Activated T-helper 17 cell treated with anti-CD3 and anti-CD28 coated beads, Interleukin-2, amount 50 U/mL, for 72 hours (primary cell): ENCODE measurements around the gene CKAP4. TPM values are rescaled to one million over a fixed set of nuclear protein-coding genes. Genes with fewer than 3 reads are reported as not detected.

Source experiments
- ATAC-seq: fragments of 150-1000 bp; cut with Tn5 transposase; replicated peaks from 2 replicates; pipeline ENCODE4 v1.10.0; 2021; ENCODE audit warnings: mild to moderate bottlenecking, moderate library complexity
- H3K27ac Mint-ChIP-seq: one replicate; pipeline ENCODE4 v1.8.0; 2022; ENCODE audit warnings: mixed read lengths
- H3K27me3 Mint-ChIP-seq: one replicate; pipeline ENCODE4 v1.8.0; 2022; ENCODE audit warnings: mixed read lengths
- H3K36me3 Mint-ChIP-seq: one replicate; pipeline ENCODE4 v1.8.0; 2022; ENCODE audit warnings: low read depth, mild to moderate bottlenecking, mixed read lengths
- H3K4me1 Mint-ChIP-seq: one replicate; pipeline ENCODE4 v1.8.0; 2022; ENCODE audit warnings: mixed read lengths
- H3K4me3 Mint-ChIP-seq: one replicate; pipeline ENCODE4 v1.8.0; 2022; ENCODE audit warnings: mild to moderate bottlenecking, mixed read lengths
- H3K9me3 Mint-ChIP-seq: one replicate; pipeline ENCODE4 v1.8.0; 2022; ENCODE audit warnings: mixed read lengths
- total RNA-seq, 2 donors: library from RNA; stranded (reverse); gene quantifications; one replicate each; pipeline ENCODE4 v1.2.3, GENCODE V29; 2022

CKAP4 gene
- total RNA-seq, 2 donors from 2014 or later: 3.6 to 3.8 TPM

GRCh38 chr12:106258226-106258625, 10.4 kb upstream of the CKAP4 start:
- H3K36me3 Mint-ChIP-seq: no peaks in the 10 kb centered on the region
- no peaks in the 10 kb centered on the region for H3K4me1 Mint-ChIP-seq
- H3K27me3 Mint-ChIP-seq: no peaks in the 10 kb centered on the region
- H3K4me3 Mint-ChIP-seq: no peak overlapping the region
- H3K27ac Mint-ChIP-seq: no peak overlapping the region
- ATAC-seq: no peak
- no peaks in the 10 kb centered on the region for H3K9me3 Mint-ChIP-seq

- Mint-ChIP-seq H3K36me3 (no peaks in the 10 kb centered on the region), H3K27me3 (no peaks in the 10 kb centered on the region), H3K4me1 (no peaks in the 10 kb centered on the region), H3K27ac (no peak overlapping the region), H3K9me3 (no peaks in the 10 kb centered on the region), H3K4me3 (no peak overlapping the region)
- no peak for ATAC-seq
Measured at GRCh38 chr12:106256524-106256923, 8.7 kb upstream of the CKAP4 start.

- no peak overlapping the region for H3K27ac Mint-ChIP-seq
- H3K9me3 Mint-ChIP-seq: no peaks in the 10 kb centered on the region
- ATAC-seq: no peak
- no peak overlapping the region for H3K4me3 Mint-ChIP-seq
- H3K36me3 Mint-ChIP-seq: no peaks in the 10 kb centered on the region
- no peaks in the 10 kb centered on the region for H3K27me3 Mint-ChIP-seq
- no peaks in the 10 kb centered on the region for H3K4me1 Mint-ChIP-seq
Measured at GRCh38 chr12:106255952-106256351, 8.1 kb upstream of the CKAP4 start.

DNA sequence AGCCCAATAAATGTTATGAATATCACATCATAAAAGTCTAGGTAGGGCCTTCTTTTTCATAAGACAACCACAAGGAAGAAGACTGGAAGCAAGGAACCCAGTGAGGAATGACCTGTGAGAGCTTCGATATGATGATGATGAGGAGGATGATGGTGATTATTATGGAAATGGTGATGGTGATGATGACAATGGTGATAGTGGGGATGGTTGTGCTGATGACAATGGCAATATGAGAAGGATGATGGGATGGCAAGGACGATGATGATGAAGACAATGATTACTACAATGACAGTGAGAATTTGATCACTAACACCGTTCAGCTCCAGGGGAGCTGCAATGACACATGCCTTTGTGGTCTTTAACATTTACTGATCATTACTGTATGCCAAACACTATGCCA, 7.7 kb upstream of the CKAP4 start:
- Mint-ChIP-seq H3K4me3 (no peak overlapping the region), H3K27me3 (no peaks in the 10 kb centered on the region), H3K27ac (no peak overlapping the region), H3K36me3 (no peaks in the 10 kb centered on the region), H3K4me1 (no peaks in the 10 kb centered on the region), H3K9me3 (no peaks in the 10 kb centered on the region)
- no peak for ATAC-seq

- no peaks in the 10 kb centered on the region for H3K9me3 Mint-ChIP-seq
- no peak for ATAC-seq
- no peak overlapping the region for H3K27ac Mint-ChIP-seq
- no peaks in the 10 kb centered on the region for H3K27me3 Mint-ChIP-seq
- H3K4me3 Mint-ChIP-seq: no peak overlapping the region
- no peaks in the 10 kb centered on the region for H3K36me3 Mint-ChIP-seq
- H3K4me1 Mint-ChIP-seq: peaks cover under 1% of the 10 kb centered on the region
Measured at GRCh38 chr12:106254724-106255123, 6.9 kb upstream of the CKAP4 start.

DNA sequence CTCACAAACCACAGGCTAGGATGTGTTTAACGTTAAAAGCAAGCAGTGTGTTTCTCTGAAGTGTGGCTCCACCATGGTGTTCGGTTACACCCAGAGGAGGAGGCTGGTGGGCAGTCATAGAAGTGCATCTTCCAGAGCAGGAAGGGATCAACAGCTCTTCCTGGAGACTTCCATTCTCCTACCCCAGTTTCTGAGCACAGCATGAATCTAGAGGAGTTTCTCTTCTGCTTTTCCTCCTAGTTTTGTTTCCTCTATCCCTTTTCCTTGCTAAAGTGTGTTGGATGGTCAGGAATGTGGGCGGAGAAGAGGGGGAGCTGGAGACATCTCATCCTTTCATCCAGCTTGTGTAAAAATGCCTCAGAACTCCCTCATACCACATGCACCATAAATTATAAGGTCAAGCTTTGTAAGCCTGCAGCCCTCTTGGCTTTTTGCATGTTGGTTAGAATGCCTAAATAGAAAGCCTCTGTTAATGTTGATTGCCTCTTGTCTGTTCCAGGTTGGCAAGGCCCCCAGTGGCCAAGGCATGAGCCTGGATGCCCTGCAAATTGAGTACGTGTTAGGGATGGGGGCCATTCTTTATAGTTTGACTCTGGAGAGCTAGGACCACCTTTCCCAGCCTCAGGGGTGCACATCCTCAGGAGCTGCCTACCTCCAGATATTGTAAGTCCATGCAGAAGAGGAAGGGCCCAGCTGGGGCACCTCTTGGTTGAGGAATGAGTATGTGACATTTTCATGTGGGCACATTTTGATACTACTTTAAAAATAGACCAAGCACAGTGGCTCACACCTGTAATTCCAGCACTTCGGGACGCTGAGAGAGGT, 4.0 kb upstream of the CKAP4 start:
- Mint-ChIP-seq H3K4me3 (no peak overlapping the region), H3K9me3 (no peaks in the 10 kb centered on the region), H3K4me1 (peaks cover 3% of the 10 kb centered on the region), H3K27ac (no peak overlapping the region), H3K36me3 (no peaks in the 10 kb centered on the region), H3K27me3 (no peaks in the 10 kb centered on the region)
- no peak for ATAC-seq

DNA sequence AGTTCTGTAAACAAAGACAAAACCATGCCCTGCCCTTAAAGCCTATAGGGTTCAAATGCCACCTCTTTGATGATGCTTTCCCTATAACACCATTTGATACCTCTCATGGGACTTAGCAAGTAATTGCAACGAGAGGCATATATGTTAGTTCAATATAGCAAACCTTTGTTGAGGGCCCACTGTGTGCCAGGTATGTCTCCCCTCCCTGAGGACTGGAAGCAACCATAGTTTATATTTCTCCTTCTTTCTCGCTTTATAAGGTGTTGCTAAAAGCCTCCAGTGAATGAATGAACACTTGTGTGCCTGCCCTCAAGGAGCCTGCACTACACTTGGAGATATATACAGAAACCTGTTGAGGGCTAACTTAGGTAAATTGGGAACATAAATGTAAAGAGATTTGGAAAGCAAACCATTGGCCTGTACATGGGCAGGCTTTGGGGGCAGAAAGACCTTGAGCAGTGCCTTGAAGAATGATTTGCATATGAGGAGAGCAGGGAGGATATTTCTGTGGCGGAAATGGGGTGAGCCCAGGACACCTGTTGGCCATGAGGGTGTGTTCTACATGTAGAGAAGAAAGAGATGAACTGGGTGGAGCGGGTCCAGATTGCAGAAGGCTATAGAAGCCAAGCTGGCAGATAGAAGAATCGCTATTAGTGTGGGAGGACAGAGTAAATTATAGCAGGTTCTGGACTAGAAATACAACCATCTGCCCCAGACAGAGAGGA, 1.8 kb upstream of the CKAP4 start:
- Mint-ChIP-seq H3K27me3 (no peaks in the 10 kb centered on the region), H3K4me1 (peaks cover 8% of the 10 kb centered on the region), H3K36me3 (no peaks in the 10 kb centered on the region), H3K27ac (no peak overlapping the region), H3K9me3 (no peaks in the 10 kb centered on the region), H3K4me3 (peak overlapping the region; percentile 65)
- no peak for ATAC-seq

DNA sequence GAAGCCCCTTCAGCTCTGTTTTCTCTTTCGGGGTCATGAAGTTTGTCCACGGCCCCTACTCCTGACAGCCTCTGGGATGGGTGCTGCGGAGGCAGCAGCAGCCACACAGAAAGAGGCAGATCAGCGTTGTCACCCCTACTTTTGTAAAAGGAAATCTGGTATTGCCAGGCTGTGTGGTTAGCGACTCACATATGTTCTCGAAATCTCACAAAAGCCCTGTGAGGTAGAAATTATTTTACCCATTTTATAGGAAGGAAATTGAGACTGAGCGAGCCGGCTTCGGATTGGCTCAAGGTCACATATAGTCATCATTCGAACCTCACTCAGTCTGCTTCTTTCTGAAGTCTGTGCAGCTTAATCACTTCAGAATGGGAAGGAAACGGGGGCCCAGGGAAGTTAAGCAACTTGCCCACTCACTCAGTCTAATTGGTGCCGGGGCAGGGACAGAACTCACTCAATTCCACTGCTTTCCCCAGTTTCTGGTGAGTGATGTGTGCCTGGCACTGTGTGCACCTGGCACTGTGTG, 1.1 kb upstream of the CKAP4 start:
- peak; percentile 47 for ATAC-seq
- no peaks in the 10 kb centered on the region for H3K9me3 Mint-ChIP-seq
- H3K4me3 Mint-ChIP-seq: peak overlapping the region; percentile 65
- H3K36me3 Mint-ChIP-seq: no peaks in the 10 kb centered on the region
- H3K27ac Mint-ChIP-seq: peak overlapping the region; percentile 33
- H3K4me1 Mint-ChIP-seq: peaks cover 8% of the 10 kb centered on the region
- H3K27me3 Mint-ChIP-seq: no peaks in the 10 kb centered on the region

DNA sequence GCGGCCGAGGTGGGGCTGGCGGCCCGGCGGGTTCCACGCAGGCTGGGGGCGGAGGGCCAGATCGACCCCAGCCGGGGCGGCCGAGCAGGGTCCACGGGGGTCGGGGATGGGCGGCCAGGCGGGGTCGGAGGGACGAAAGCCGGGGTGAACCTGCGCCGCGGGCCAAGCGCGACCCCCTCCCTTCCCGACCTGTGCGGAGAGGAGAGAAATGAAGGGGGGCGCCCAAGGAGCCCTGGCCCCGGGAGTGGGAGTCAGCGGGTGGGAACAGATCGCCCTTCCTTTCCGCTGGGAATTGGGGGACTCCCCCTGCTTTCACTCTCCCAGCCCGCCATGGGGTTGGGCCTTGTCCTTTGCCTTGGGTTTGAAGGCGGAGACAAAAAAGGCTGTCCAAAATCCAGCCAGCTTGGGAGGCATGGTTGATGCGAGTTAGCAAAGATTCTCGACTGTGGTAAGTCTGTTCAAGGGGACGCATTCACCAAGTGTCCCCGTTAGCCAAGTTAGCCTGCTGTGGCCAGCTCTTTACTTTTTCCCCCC, 559 bp upstream of the CKAP4 start:
- H3K27ac Mint-ChIP-seq: peak overlapping the region; percentile 33
- H3K27me3 Mint-ChIP-seq: no peaks in the 10 kb centered on the region
- H3K36me3 Mint-ChIP-seq: no peaks in the 10 kb centered on the region
- ATAC-seq: peak; percentile 22
- no peaks in the 10 kb centered on the region for H3K9me3 Mint-ChIP-seq
- H3K4me1 Mint-ChIP-seq: peaks cover 9% of the 10 kb centered on the region
- H3K4me3 Mint-ChIP-seq: peak overlapping the region; percentile 65

DNA sequence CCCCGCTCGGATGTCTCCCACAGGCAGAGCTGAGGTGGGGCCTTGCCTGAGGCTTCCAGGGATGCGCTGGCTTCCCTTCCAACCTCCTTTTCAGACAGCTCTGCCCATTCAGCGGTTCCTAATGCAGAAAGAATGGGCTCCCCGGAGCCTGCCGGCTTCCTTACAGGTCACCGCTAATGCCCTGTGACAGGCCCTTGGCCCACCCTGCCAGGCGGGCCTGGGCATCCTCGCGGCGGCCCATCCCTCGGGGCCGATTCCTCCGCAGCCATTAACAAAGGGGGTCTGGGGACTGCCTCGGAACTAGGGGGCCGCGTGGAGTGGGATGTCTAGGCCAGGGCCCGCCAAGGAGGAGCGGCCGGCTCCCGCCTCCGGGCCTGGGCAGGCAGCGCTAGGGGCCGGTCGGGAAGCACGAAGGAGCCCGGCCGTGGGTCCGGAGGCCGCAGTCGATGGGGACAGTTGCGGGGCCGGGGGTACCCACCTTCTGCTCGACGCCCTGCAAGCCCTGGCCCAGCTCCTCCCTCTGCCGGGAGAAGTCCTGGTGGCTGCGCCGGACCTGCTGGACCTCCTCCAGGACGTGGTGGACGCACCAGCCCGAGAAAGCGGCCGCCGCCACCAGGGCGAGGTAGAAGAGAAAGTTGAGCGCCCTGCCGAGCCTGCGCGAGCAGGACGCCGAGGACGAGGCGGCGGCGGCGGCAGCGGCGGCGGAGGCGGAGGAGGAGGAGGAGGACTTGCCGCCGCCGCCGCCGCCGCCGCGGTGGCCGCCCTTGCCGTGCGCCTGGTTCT, 738 bp downstream of the CKAP4 start:
- Mint-ChIP-seq H3K4me1 (peaks cover 13% of the 10 kb centered on the region), H3K9me3 (no peaks in the 10 kb centered on the region), H3K27me3 (no peaks in the 10 kb centered on the region), H3K27ac (peak overlapping the region; percentile 28), H3K4me3 (peak overlapping the region; percentile 66), H3K36me3 (no peaks in the 10 kb centered on the region)
- peak; percentile 62 for ATAC-seq

- Mint-ChIP-seq H3K9me3 (no peaks in the 10 kb centered on the region), H3K27me3 (no peaks in the 10 kb centered on the region), H3K27ac (no peak overlapping the region), H3K4me1 (peaks cover 13% of the 10 kb centered on the region), H3K4me3 (peak overlapping the region; percentile 66), H3K36me3 (no peaks in the 10 kb centered on the region)
- ATAC-seq: no peak
Measured at GRCh38 chr12:106245767-106246166, 2.1 kb downstream of the CKAP4 start.

DNA sequence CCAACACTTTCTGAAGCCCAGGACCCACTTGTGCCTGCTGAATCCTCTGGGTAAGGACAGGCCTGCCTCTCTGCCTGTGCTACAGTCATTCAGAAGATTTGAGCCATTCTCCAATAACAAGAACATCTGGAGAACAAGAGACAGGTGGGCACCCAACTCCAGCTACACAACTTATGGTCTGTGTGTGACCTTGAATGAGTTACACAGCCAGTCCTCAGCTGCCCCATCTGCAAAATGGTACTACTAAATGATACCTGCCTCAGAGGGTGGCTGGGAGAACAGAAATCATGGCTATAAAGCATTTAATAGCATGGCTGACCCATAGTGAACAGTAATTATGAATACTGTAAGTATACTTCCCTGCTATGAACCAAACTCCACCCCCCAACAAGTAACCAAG, 4.2 kb downstream of the CKAP4 start:
- H3K27me3 Mint-ChIP-seq: no peaks in the 10 kb centered on the region

GRCh38 chr12:106240821-106241220, 7.0 kb downstream of the CKAP4 start:
- Mint-ChIP-seq H3K27me3 (no peaks in the 10 kb centered on the region), H3K4me3 (no peak overlapping the region), H3K4me1 (peaks cover 10% of the 10 kb centered on the region), H3K27ac (no peak overlapping the region), H3K36me3 (peaks cover 25% of the 10 kb centered on the region), H3K9me3 (no peaks in the 10 kb centered on the region)
- no peak for ATAC-seq

More for the DNA sequence above, 4.2 kb downstream of the CKAP4 start:
- ATAC-seq: no peak
- H3K27ac Mint-ChIP-seq: no peak overlapping the region
- no peaks in the 10 kb centered on the region for H3K9me3 Mint-ChIP-seq
- peaks cover 10% of the 10 kb centered on the region for H3K4me1 Mint-ChIP-seq
- H3K36me3 Mint-ChIP-seq: peaks cover 17% of the 10 kb centered on the region
- H3K4me3 Mint-ChIP-seq: no peak overlapping the region

- H3K9me3 Mint-ChIP-seq: no peaks in the 10 kb centered on the region
- H3K27me3 Mint-ChIP-seq: no peaks in the 10 kb centered on the region
- no peak overlapping the region for H3K27ac Mint-ChIP-seq
- ATAC-seq: no peak
- H3K4me1 Mint-ChIP-seq: peaks cover 8% of the 10 kb centered on the region
- no peak overlapping the region for H3K4me3 Mint-ChIP-seq
- peaks cover 25% of the 10 kb centered on the region for H3K36me3 Mint-ChIP-seq
Measured at GRCh38 chr12:106239951-106240335, 7.9 kb downstream of the CKAP4 start.
